Colonic mucosa (tissue), 4 donors: ENCODE results near the gene NLGN4X. TPM values are rescaled to one million over a fixed set of nuclear protein-coding genes. Genes with fewer than 3 reads are reported as not detected.

Experiments used
- DNase-seq: peaks from one replicate; pipeline ENCODE4 v3.0.0-alpha.2; 2020
- H3K27ac ChIP-seq: fragments of 200-600 bp; one replicate; pipeline ENCODE4 v1.8.0; 2021
- H3K27me3 ChIP-seq: fragments of 200-600 bp; one replicate; pipeline ENCODE4 v1.8.0; 2021
- H3K36me3 ChIP-seq: fragments of 200-600 bp; one replicate; pipeline ENCODE4 v1.8.0; 2021
- H3K4me1 ChIP-seq: fragments of 200-600 bp; one replicate; pipeline ENCODE4 v1.8.0; 2021; ENCODE audit warnings: mild to moderate bottlenecking
- H3K4me3 ChIP-seq: fragments of 200-600 bp; one replicate; pipeline ENCODE4 v1.8.0; 2021
- H3K9ac ChIP-seq, 2 donors: one replicate each; pipeline ENCODE4 v1.7.0; 2013; ENCODE audit warnings: control low read depth in 2 of 2, low read depth in 2 of 2, low read length in 2 of 2
- H3K9me3 ChIP-seq: fragments of 200-600 bp; one replicate; pipeline ENCODE4 v1.8.0; 2021
- CTCF ChIP-seq: fragments of 200-600 bp; IDR thresholded peaks from one replicate; pipeline ENCODE4 v1.8.0; 2022; ENCODE audit warnings: antibody characterized with exemption, mild to moderate bottlenecking
- intact Hi-C: fragments of 100-400 bp; cut with DNase I; formaldehyde crosslinking; loops from one replicate; pipeline ENCODE4 v1.14.1; 2022
- total RNA-seq, 2 donors: library from RNA; stranded (reverse); fragmentation: NEBNext Ultra II Directional in 1 of 2; extraction: Animal tissue kit (Norgen Biotek cat#: 25700) in 1 of 2; gene quantifications; one replicate each; pipeline ENCODE4 v1.2.1, GENCODE V29; 2021
- donor health status: healthy.
- donor health status: DM: no; HTN: no; CAD: no.
- donor health status: DM: no; HTN: no; CAD: no.

The NLGN4X gene
- total RNA-seq, 2 donors from 2014 or later: 0.89 to 2.2 TPM

- no peak for TF ChIP-seq CTCF
- no peaks in the 10 kb centered on the region for H3K4me1 ChIP-seq
- no peak overlapping the region for H3K27ac ChIP-seq
- intact Hi-C loops: no loop called here
- H3K9ac ChIP-seq: no peak overlapping the region
- H3K9me3 ChIP-seq: no peaks in the 10 kb centered on the region
- no peaks in the 10 kb centered on the region for H3K36me3 ChIP-seq
- no peaks in the 10 kb centered on the region for H3K27me3 ChIP-seq
- no peak overlapping the region for H3K4me3 ChIP-seq
- DNase-seq: no peak
Observed at GRCh38 chrX:6067600-6067999, 161.1 kb downstream of the NLGN4X start.

- DNase-seq: no peak
- Histone ChIP-seq H3K9me3 (no peaks in the 10 kb centered on the region), H3K27me3 (no peaks in the 10 kb centered on the region), H3K9ac (no peak overlapping the region), H3K27ac (no peak overlapping the region), H3K4me3 (no peak overlapping the region), H3K36me3 (no peaks in the 10 kb centered on the region), H3K4me1 (no peaks in the 10 kb centered on the region)
- TF ChIP-seq CTCF: no peak
- intact Hi-C loops: no loop called here
Observed at GRCh38 chrX:6053141-6053540, 175.5 kb downstream of the NLGN4X start.

GRCh38 chrX:6052111-6052745 is 176.4 kb downstream of the NLGN4X start:
- no peaks in the 10 kb centered on the region for H3K9me3 ChIP-seq
- H3K4me3 ChIP-seq: no peak overlapping the region
- H3K9ac ChIP-seq: no peak overlapping the region
- intact Hi-C loops: no loop called here
- H3K4me1 ChIP-seq: no peaks in the 10 kb centered on the region
- no peak overlapping the region for H3K27ac ChIP-seq
- no peak for TF ChIP-seq CTCF
- no peaks in the 10 kb centered on the region for H3K27me3 ChIP-seq
- DNase-seq: no peak
- H3K36me3 ChIP-seq: no peaks in the 10 kb centered on the region

- H3K27me3 ChIP-seq: no peaks in the 10 kb centered on the region
- intact Hi-C loops: no loop called here
- TF ChIP-seq CTCF: no peak
- no peak overlapping the region for H3K4me3 ChIP-seq
- no peaks in the 10 kb centered on the region for H3K4me1 ChIP-seq
- no peak for DNase-seq
- no peaks in the 10 kb centered on the region for H3K36me3 ChIP-seq
- no peak overlapping the region for H3K9ac ChIP-seq
- H3K9me3 ChIP-seq: no peaks in the 10 kb centered on the region
- no peak overlapping the region for H3K27ac ChIP-seq
Observed at GRCh38 chrX:6049132-6049531, 179.5 kb downstream of the NLGN4X start.

GRCh38 chrX:6041630-6042029 is 187.0 kb downstream of the NLGN4X start:
- Histone ChIP-seq H3K9me3 (no peaks in the 10 kb centered on the region), H3K9ac (no peak overlapping the region), H3K27me3 (no peaks in the 10 kb centered on the region), H3K36me3 (no peaks in the 10 kb centered on the region), H3K27ac (no peak overlapping the region), H3K4me1 (no peaks in the 10 kb centered on the region), H3K4me3 (no peak overlapping the region)
- TF ChIP-seq CTCF: no peak
- DNase-seq: no peak
- intact Hi-C loops: no loop called here
